BJ (cell line): Measurements from ENCODE around the gene ALDH16A1. TPM values are rescaled to one million over a fixed set of nuclear protein-coding genes. Genes with fewer than 3 reads are reported as not detected.

Experiments
- CTCF ChIA-PET: fragments of 350-600 bp; formaldehyde crosslinking; extraction: SDS; loops from one replicate; lab custom pipeline; 2021; ENCODE audit warnings: antibody characterized with exemption, inconsistent platforms; lab: Yijun Ruan, JAX
- POLR2A ChIA-PET: fragments of 300-600 bp; sonication (Branson Sonifier 250); formaldehyde crosslinking; extraction: SDS; loops from one replicate; lab custom pipeline; 2021; ENCODE audit warnings: antibody characterized with exemption; lab: Charles Lee
- DNase-seq: peaks from one replicate; pipeline ENCODE4 v3.0.0-alpha.2; 2011; ENCODE audit warnings: low read depth
- H3K27me3 ChIP-seq: 2 replicates; pipeline ENCODE4 v1.6.0; 2011; ENCODE audit warnings: low read length; ENCODE audit not compliant: control insufficient read depth, insufficient read depth
- H3K36me3 ChIP-seq: 2 replicates; pipeline ENCODE4 v1.5.1; 2011; ENCODE audit warnings: low read length; ENCODE audit not compliant: control insufficient read depth, insufficient read depth
- H3K4me3 ChIP-seq: 2 replicates; pipeline ENCODE4 v1.5.1; 2011; ENCODE audit warnings: low read depth, mild to moderate bottlenecking, control low read depth, low read length
- polyA plus RNA-seq: library from polyadenylated mRNA; depleted of rRNA; stranded (reverse); fragments of >200 nt; gene quantifications from 2 replicates; pipeline ENCODE4 v1.2.3, GENCODE V29; 2011
- TF ChIP-seq, protein P1 (sequence below): IDR thresholded peaks from 2 replicates; pipeline ENCODE4 v1.5.1; 2011; ENCODE audit warnings: low read depth, mild to moderate bottlenecking, control low read depth, inconsistent platforms, low read length, moderate library complexity; ENCODE audit not compliant: insufficient read depth

ALDH16A1 gene
- polyA plus RNA-seq, 1 experiment = 15.0 TPM

- no peak for DNase-seq
- TF ChIP-seq, protein P1, sequence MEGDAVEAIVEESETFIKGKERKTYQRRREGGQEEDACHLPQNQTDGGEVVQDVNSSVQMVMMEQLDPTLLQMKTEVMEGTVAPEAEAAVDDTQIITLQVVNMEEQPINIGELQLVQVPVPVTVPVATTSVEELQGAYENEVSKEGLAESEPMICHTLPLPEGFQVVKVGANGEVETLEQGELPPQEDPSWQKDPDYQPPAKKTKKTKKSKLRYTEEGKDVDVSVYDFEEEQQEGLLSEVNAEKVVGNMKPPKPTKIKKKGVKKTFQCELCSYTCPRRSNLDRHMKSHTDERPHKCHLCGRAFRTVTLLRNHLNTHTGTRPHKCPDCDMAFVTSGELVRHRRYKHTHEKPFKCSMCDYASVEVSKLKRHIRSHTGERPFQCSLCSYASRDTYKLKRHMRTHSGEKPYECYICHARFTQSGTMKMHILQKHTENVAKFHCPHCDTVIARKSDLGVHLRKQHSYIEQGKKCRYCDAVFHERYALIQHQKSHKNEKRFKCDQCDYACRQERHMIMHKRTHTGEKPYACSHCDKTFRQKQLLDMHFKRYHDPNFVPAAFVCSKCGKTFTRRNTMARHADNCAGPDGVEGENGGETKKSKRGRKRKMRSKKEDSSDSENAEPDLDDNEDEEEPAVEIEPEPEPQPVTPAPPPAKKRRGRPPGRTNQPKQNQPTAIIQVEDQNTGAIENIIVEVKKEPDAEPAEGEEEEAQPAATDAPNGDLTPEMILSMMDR = no peak
- POLR2A ChIA-PET = no interaction called here
- Histone ChIP-seq H3K4me3 (no peak overlapping the region), H3K36me3 (no peaks in the 10 kb centered on the region), H3K27me3 (peaks cover 59% of the 10 kb centered on the region)
- CTCF ChIA-PET = interaction anchor here (1.2 to 1.4 kb wide), 2 partner anchors 10 to 53 kb away, joined by 3 to 6 read pairs; partner anchors contain the start of gene FLT3LG
Measured at GRCh38 chr19:49420227-49420626, 32.8 kb upstream of the ALDH16A1 start.

DNA sequence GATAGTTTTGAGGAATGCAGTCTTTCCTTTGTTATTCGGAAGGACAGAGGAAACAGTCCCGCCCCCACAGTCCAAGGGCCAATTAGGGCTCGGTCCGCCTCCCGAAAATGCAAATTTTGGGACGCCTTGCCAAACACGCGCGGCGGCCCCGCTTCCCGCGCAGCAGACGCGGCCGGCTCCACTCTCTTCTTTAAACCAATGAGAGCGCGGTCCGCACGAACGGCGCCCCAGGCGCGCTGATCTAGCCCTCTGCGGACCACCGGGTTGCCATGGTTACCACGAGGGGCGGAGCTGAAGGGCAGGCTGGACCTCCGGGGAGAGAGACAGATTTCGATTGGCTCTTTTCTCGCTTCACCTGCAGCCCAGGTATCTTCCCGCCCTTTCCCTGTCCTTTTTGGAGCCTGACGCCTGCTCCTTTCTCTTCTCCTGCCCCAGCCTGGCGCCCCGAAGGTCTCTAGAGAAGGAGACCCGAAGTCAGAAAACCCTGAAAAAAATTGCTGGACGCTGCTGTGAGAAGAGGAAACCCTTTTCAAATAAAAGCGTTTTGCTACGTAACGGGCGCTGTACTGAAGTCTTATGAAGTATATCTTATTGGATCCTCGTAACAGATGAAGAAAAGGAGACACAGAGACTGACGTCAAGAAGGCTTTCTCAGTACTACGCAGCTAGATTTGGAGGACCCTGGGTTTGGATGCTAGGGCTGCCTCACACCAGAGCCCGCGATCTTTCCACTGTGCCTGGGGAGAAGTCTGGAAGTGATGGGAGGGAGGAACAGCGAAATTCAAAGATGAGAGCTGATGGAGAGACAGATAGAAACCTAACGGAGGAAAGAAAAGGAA, 31.8 kb upstream of the ALDH16A1 start:
- H3K36me3 ChIP-seq = no peaks in the 10 kb centered on the region
- DNase-seq = no peak
- peaks cover 69% of the 10 kb centered on the region for H3K27me3 ChIP-seq
- ChIA-PET POLR2A (no interaction called here), CTCF (interaction anchor here (1.2 kb wide), 1 partner anchor 9 kb away, joined by 3 read pairs; no protein-coding TSS in a partner anchor)
- H3K4me3 ChIP-seq = no peak overlapping the region
- TF ChIP-seq, protein P1 = no peak

DNA sequence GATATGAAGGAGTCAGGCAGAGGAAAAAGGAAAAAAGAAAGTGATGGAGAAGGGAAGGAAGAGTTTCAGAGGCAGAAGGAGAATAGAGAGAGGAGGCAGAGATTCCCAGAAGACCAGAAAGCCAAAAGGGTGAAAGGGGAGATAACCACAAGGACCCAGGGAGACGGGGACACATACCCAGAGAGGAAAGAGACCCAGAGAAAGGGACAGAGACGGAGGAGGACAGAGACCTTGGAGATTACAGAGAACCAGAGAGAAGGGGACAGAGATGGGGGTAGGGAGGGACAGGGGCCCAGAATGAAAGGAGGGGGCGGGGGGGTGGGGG, 31.2 kb upstream of the ALDH16A1 start:
- DNase-seq = no peak
- Histone ChIP-seq H3K36me3 (no peaks in the 10 kb centered on the region), H3K4me3 (no peak overlapping the region), H3K27me3 (peaks cover 75% of the 10 kb centered on the region)
- ChIA-PET CTCF (no interaction called here), POLR2A (no interaction called here)
- TF ChIP-seq, protein P1 = no peak

DNA sequence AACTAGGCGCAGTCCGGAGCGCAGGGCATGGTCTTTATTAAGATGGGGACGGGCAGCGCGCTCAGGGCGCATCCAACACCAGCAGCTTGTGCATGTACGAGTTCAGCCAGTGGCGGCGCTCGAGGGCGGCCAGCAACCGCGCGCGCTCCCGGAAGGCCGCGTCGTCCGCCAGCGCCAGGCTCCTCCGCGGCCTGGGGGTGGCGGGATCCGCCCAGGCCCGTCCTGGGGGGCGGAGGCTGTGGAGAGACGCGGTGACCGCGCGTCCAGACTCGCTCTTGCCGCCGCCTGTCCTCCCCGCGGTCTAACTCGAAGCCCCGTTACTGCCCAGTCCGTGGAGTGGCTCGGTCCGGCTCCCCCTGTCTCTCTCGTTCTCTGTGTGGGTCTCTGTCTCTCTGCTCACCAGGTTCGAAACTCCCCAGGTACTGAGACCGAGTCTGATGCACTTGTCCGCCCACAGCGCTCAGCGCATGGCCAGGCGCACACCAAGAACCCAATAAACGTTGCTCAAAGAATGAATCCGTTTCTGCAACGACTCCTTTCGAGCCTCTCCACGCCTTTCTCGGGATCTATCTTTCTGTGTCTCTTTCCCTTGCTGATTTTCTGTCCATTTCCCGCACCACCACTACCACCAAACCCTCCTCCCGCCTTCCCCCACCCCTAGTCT, 30.5 kb upstream of the ALDH16A1 start:
- TF ChIP-seq, protein P1 = peak; percentile 36
- Histone ChIP-seq H3K36me3 (no peaks in the 10 kb centered on the region), H3K4me3 (no peak overlapping the region), H3K27me3 (peaks cover 81% of the 10 kb centered on the region)
- ChIA-PET CTCF (no interaction called here), POLR2A (no interaction called here)
- no peak for DNase-seq

- POLR2A ChIA-PET = no interaction called here
- DNase-seq = no peak
- H3K4me3 ChIP-seq = no peak within 1 kb of the TSS
- H3K27me3 ChIP-seq = peaks cover 84% of the 10 kb centered on the region
- CTCF ChIA-PET = interaction anchor here (2.5 kb wide), 1 partner anchor 20 kb away, joined by 9 read pairs; no protein-coding TSS in a partner anchor
- TF ChIP-seq, protein P1 = no peak
- no peaks in the 10 kb centered on the region for H3K36me3 ChIP-seq
Measured at GRCh38 chr19:49423071-49423984, 29.7 kb upstream of the ALDH16A1 start, which contains the start of gene PTH2. Gene PTH2 (minus strand): TSS chr19:49423441. CDS start chr19:49423339, 102 bp downstream.
